Heart left ventricle (tissue), 16 donors: ENCODE measurements around the gene SRGAP3. TPM values are rescaled to one million over a fixed set of nuclear protein-coding genes. Genes with fewer than 3 reads are reported as not detected.

Experiments
- ATAC-seq, 4 donors: fragments of 200-7000 bp; cut with Tn5 transposase; one replicate each; pipeline ENCODE4 v1.9.1; 2020 to 2022; ENCODE audit warnings: moderate library complexity in 4 of 4, mild to moderate bottlenecking in 3 of 4, moderate number of reproducible peaks in 1 of 4
- DNase-seq, 5 donors: peaks; one replicate each; pipeline ENCODE4 v3.0.0-alpha.2; 2020
- H3K27ac ChIP-seq, 12 donors: fragments of 200-600 bp; sonication (generic) in 4 of 12; one replicate each; pipeline versions ENCODE4 v1.5.0 to v1.8.0; 2016 to 2022; ENCODE audit warnings: mild to moderate bottlenecking in 2 of 12
- H3K27me3 ChIP-seq, 9 donors: fragments of 200-600 bp; sonication (generic) in 2 of 9; one replicate each; pipeline versions ENCODE4 v1.5.1 to v1.8.0; 2016 to 2022; ENCODE audit warnings: mild to moderate bottlenecking in 3 of 9
- H3K36me3 ChIP-seq, 9 donors: fragments of 200-600 bp; sonication (generic) in 2 of 9; one replicate each; pipeline versions ENCODE4 v1.5.0 to v1.8.0; 2018 to 2022; ENCODE audit warnings: mild to moderate bottlenecking in 2 of 9
- H3K4me1 ChIP-seq, 12 donors: fragments of 200-600 bp; sonication (generic) in 4 of 12; one replicate each; pipeline versions ENCODE4 v1.5.0 to v1.8.0; 2016 to 2022; ENCODE audit warnings: mild to moderate bottlenecking in 3 of 12
- H3K4me3 ChIP-seq, 12 donors: fragments of 200-600 bp; sonication (generic) in 4 of 12; one replicate each; pipeline versions ENCODE4 v1.5.0 to v1.8.0; 2017 to 2022; ENCODE audit warnings: mild to moderate bottlenecking in 9 of 12, moderate library complexity in 4 of 12
- H3K9me3 ChIP-seq, 12 donors: fragments of 200-600 bp; sonication (generic) in 4 of 12; one replicate each; pipeline versions ENCODE4 v1.5.0 to v1.8.0; 2016 to 2022; ENCODE audit warnings: mild to moderate bottlenecking in 1 of 12
- POLR2A ChIP-seq, 2 donors: fragments of 450-650 bp; IDR thresholded peaks; one replicate each; pipeline ENCODE4 v1.6.1; 2017; ENCODE audit warnings: antibody characterized with exemption in 2 of 2, mild to moderate bottlenecking in 2 of 2, moderate library complexity in 2 of 2
- WGBS, 4 donors: extraction: QIAGEN DNeasy Blood & Tissue Kit in 2 of 4; methylation state at CpG; one replicate each; pipeline versions ENCODE4 v1.1.5 to v1.1.7; 2013 to 2018; 5-methylcytosine and 5-hydroxymethylcytosine counted together
- intact Hi-C, 10 donors: fragments of 100-400 bp; cut with DNase I; formaldehyde crosslinking; loops; one replicate each; pipeline versions ENCODE4 v1.11.1 to v1.14.2; 2022
- polyA plus RNA-seq, 2 donors: library from polyadenylated mRNA; stranded (reverse); fragments of 200-250 nt; gene quantifications; one replicate each; pipeline ENCODE4 v1.2.3, GENCODE V29; 2013
- total RNA-seq, 9 donors: library from RNA; depleted of rRNA in 2 of 9; stranded (reverse); fragments of >200 nt in 2 of 9; fragmentation: NEBNext Ultra II Directional in 3 of 9; extraction: Animal tissue kit (Norgen Biotek cat#: 25700) in 3 of 9; gene quantifications; one replicate each; pipeline versions ENCODE4 v1.1.0 to v1.2.4, GENCODE V29; 2016 to 2023
- TF ChIP-seq, protein P1 (sequence below), 12 donors: fragments of 200-600 bp; sonication (generic) in 4 of 12; IDR thresholded peaks; one replicate each; pipeline versions ENCODE4 v1.5.0 to v1.8.0; 2018 to 2022; ENCODE audit warnings: antibody characterized with exemption in 12 of 12, mild to moderate bottlenecking in 5 of 12
- donor health status: ischemic (EF 13 %, LVEDD 7.1; RV severe dilation, severe dysfunction).
- donor health status: healthy with polysubstance abuse.
- donor health status: DM: no; HTN: yes; CAD: no.
- donor health status: DM: no; HTN: no; CAD: no.
- donor health status: ischemic (EF 25% LVEDD 6.9; RV normal size, moderate dysfunction).
- donor health status: ischemic (EF 25% LVEDD 5.7; RV mildly dilated, moderate dysfunction).
- donor health status: healthy.
- donor health status: DM: yes; HTN: yes; CAD: no.
- donor health status: ischemic (EF 35%, LVEDD 5.7; RV mildly dilated, moderate dysfunction).
- donor health status: nonischemic (EF 11% LVEDD 7.7; RV severe dilation, severe dysfunction).
- donor health status: DM: yes; HTN: yes; CAD: no.
- donor health status: PGD.
- donor health status: ischemic (EF 29% LVEDD 5.4; RV normal size, mild dysfunction).
- donor health status: nonischemic (EF 23%, LVEDD 6.1; RV moderate dilation, normal function).

Gene SRGAP3
- total and polyA plus RNA-seq, 11 donors, result 1.4 to 16.8 (median 9.0) TPM

DNA sequence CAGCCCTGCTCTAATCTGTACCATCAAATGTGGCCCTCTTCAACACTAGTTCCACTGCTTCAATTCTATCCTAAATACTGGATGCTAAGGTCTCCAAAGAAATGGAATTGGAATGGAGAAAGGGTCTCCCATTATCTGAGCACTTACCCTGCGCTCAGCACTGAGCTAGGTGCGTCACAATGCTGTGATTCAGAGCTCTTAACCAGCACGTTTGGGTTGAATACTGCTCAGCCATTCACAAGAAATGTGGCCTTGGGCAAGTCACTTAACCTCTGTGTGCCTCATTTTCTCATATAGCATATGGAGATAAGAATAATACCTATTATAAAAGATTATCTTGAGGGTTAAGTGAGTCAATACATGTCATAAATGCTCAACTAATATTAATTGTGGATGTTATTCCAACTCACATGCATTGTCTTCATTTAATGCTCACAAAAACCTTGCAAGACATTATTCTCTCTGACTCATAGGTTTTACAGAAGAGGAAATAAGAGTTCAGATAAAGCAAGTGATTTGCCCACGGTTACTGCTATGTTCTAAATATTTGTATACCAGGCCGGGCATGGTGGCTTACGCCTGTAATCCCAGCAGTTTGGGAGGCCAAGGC lies 27.4 kb upstream of the SRGAP3 start:
- Histone ChIP-seq H3K4me3 (no peak overlapping the region), H3K36me3 (no peaks in the 10 kb centered on the region), H3K27ac (no peak overlapping the region), H3K4me1 (peaks cover 0 to 4% (median 0%) of the 10 kb centered on the region in 12 donors), H3K27me3 (no peaks in the 10 kb centered on the region), H3K9me3 (no peaks in the 10 kb centered on the region)
- DNase-seq (no peak), ATAC-seq (no peak)
- intact Hi-C loops, result no loop called here
- WGBS, 4 donors, result 75 to 86% (median 84%) methylated on average over 6 of the region's 6 CpGs
- no peak for TF ChIP-seq POLR2A (IDR thresholded peaks at IDR 0.05)
- TF ChIP-seq, protein P1, sequence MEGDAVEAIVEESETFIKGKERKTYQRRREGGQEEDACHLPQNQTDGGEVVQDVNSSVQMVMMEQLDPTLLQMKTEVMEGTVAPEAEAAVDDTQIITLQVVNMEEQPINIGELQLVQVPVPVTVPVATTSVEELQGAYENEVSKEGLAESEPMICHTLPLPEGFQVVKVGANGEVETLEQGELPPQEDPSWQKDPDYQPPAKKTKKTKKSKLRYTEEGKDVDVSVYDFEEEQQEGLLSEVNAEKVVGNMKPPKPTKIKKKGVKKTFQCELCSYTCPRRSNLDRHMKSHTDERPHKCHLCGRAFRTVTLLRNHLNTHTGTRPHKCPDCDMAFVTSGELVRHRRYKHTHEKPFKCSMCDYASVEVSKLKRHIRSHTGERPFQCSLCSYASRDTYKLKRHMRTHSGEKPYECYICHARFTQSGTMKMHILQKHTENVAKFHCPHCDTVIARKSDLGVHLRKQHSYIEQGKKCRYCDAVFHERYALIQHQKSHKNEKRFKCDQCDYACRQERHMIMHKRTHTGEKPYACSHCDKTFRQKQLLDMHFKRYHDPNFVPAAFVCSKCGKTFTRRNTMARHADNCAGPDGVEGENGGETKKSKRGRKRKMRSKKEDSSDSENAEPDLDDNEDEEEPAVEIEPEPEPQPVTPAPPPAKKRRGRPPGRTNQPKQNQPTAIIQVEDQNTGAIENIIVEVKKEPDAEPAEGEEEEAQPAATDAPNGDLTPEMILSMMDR (IDR thresholded peaks at IDR 0.05), result no peak

DNA sequence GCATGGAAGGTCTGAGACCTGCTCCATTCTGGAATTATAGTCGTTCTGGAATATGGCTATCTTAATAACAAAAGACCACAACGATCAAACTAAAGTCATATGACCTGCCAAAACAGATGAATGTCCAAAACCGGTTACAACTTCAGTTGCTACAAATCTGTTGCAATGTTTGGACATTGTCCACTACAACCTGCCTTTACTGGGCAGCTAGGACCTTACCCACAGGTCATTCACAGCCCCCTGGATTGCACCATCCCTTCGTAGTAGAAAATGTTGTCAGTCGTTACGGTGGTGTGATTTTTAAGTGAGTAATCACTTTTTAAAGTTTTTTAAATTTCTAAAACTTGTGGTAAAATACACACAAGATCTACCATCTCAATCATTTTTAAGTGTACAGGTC lies 22.5 kb upstream of the SRGAP3 start:
- Histone ChIP-seq H3K27ac (no peak overlapping the region), H3K9me3 (no peaks in the 10 kb centered on the region), H3K4me1 (no peaks in the 10 kb centered on the region), H3K27me3 (no peaks in the 10 kb centered on the region), H3K4me3 (no peak overlapping the region), H3K36me3 (no peaks in the 10 kb centered on the region)
- ATAC-seq (no peak), DNase-seq (no peak)
- TF ChIP-seq, protein P1 (IDR thresholded peaks at IDR 0.05), result no peak
- TF ChIP-seq POLR2A (IDR thresholded peaks at IDR 0.05), result no peak
- intact Hi-C loops, result no loop called here
- 66 to 77% (median 68%) methylated on average over 6 of the region's 6 CpGs for WGBS, 4 donors

DNA sequence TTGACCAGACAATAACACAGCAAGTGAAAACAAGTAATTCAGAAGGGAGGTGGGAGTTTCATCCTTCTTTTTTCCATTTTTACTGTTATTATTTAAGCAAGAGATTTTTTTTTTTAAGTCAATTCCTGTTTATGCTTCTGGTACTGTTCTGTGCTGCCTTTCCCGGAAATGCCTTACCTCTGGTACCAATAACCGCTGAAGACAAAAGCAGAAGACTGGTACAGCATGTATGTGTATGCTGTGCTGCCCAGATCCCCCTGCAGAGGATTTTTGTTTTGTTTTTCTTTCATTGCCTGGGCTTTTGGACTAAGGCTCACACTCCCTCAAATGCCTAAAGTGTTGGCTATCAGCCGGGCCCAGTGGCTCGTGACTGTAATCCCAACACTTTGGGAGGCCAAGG lies 21.3 kb upstream of the SRGAP3 start:
- intact Hi-C loops, result no loop called here
- no peaks in the 10 kb centered on the region for H3K4me1 ChIP-seq
- no peak overlapping the region for H3K27ac ChIP-seq
- no peak for ATAC-seq
- no peak overlapping the region for H3K4me3 ChIP-seq
- H3K36me3 ChIP-seq, result no peaks in the 10 kb centered on the region
- 79 to 86% (median 83%) methylated on average over 4 of the region's 4 CpGs for whole genome bisulfite sequencing, 4 donors
- H3K9me3 ChIP-seq, result no peaks in the 10 kb centered on the region
- H3K27me3 ChIP-seq, result no peaks in the 10 kb centered on the region
- DNase-seq, result no peak
- TF ChIP-seq, protein P1 (IDR thresholded peaks at IDR 0.05), result no peak

DNA sequence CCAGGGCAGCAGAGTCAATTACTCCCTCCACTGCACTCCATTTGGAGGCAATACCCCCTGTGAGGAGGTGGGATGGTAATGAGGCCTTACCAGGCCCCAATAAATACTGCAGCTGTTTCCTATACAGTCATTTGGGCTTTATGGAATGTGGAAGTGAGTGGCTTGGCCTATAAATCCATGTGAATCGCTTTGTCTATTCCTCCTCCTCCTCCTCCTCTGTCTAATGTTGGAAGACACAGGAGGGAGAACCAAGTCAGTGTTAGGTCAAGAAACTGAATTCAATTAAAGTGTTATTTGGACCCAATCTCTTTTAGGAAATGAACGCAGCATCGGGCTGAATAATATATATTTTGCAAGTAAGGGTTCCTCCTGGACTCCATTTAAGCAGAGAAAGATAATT lies 17.3 kb upstream of the SRGAP3 start:
- H3K27me3 ChIP-seq, result no peaks in the 10 kb centered on the region
- H3K27ac ChIP-seq, result no peak overlapping the region
- H3K4me3 ChIP-seq, result no peak overlapping the region
- WGBS, 4 donors, result 86 to 97% (median 90%) methylated on average over 3 of the region's 3 CpGs
- TF ChIP-seq POLR2A (IDR thresholded peaks at IDR 0.05), result no peak
- TF ChIP-seq, protein P1 (IDR thresholded peaks at IDR 0.05), result no peak
- no peaks in the 10 kb centered on the region for H3K4me1 ChIP-seq
- ATAC-seq (no peak), DNase-seq (no peak)
- no peaks in the 10 kb centered on the region for H3K36me3 ChIP-seq
- H3K9me3 ChIP-seq, result peaks cover 0 to 25% (median 0%) of the 10 kb centered on the region in 12 donors
- intact Hi-C loops, result no loop called here
